Keratinocyte (primary cell): ENCODE data around the gene FBN1. TPM values are rescaled to one million over a fixed set of nuclear protein-coding genes. Genes with fewer than 3 reads are reported as not detected.

Experiments used
- DNase-seq: peaks from one replicate; pipeline ENCODE4 v3.0.0-alpha.2; 2011; ENCODE audit warnings: low read depth, missing footprints, low spot score
- FAIRE-seq: peaks from 2 replicates; lab custom pipeline; 2011; peaks lifted over from hg19 to GRCh38; lab: Jason Lieb, UNC
- H2AFZ ChIP-seq: 2 replicates; pipeline ENCODE4 v1.6.0; 2012; ENCODE audit warnings: low read length, control low read depth, inconsistent platforms; ENCODE audit not compliant: control insufficient read depth
- H3K27ac ChIP-seq: 2 replicates; pipeline ENCODE4 v1.5.1; 2011; ENCODE audit warnings: low read length; ENCODE audit not compliant: control insufficient read depth, insufficient read depth
- H3K27me3 ChIP-seq: 3 replicates; pipeline ENCODE4 v1.6.0; 2011; ENCODE audit warnings: low read length; ENCODE audit not compliant: control insufficient read depth, insufficient read depth; ENCODE audit errors: extremely low read depth
- H3K36me3 ChIP-seq, 2 experiments: 2 replicates in 1 of 2; 3 replicates in 1 of 2; pipeline ENCODE4 v1.5.1; 2011; ENCODE audit warnings: low read length in 2 of 2, mild to moderate bottlenecking in 1 of 2; ENCODE audit not compliant: control insufficient read depth in 2 of 2, insufficient read depth in 2 of 2; ENCODE audit errors: extremely low read depth in 1 of 2
- H3K4me1 ChIP-seq: 3 replicates; pipeline ENCODE4 v1.5.1; 2011; ENCODE audit warnings: low read length; ENCODE audit not compliant: control insufficient read depth, insufficient read depth; ENCODE audit errors: extremely low read depth
- H3K4me2 ChIP-seq: 3 replicates; pipeline ENCODE4 v1.6.0; 2011; ENCODE audit warnings: low read depth, low read length; ENCODE audit not compliant: control insufficient read depth, insufficient read depth; ENCODE audit errors: extremely low read depth
- H3K4me3 ChIP-seq, 3 experiments: fragments of 200-600 bp in 1 of 3; sonication (generic) in 1 of 3; 2 replicates in 2 of 3; 3 replicates in 1 of 3; pipeline ENCODE4 v1.5.1; 2011 to 2016; ENCODE audit warnings: low read length in 3 of 3, mild to moderate bottlenecking in 3 of 3, control low read depth in 2 of 3, inconsistent platforms in 1 of 3, low read depth in 1 of 3, mixed read lengths in 1 of 3, mixed run types in 1 of 3, moderate library complexity in 1 of 3; ENCODE audit not compliant: control insufficient read depth in 2 of 3, insufficient read depth in 2 of 3; ENCODE audit errors: extremely low read depth in 1 of 3
- H3K79me2 ChIP-seq: 2 replicates; pipeline ENCODE4 v1.6.0; 2012; ENCODE audit warnings: low read length; ENCODE audit not compliant: control insufficient read depth, insufficient read depth
- H3K9ac ChIP-seq: 3 replicates; pipeline ENCODE4 v1.6.0; 2011; ENCODE audit warnings: low read length; ENCODE audit not compliant: control insufficient read depth, insufficient read depth; ENCODE audit errors: extremely low read depth
- H3K9me1 ChIP-seq: 3 replicates; pipeline ENCODE4 v1.6.0; 2011; ENCODE audit warnings: low read length; ENCODE audit not compliant: control insufficient read depth, insufficient read depth; ENCODE audit errors: extremely low read depth
- H3K9me3 ChIP-seq: 2 replicates; pipeline ENCODE4 v1.5.1; 2012; ENCODE audit warnings: low read depth, low read length; ENCODE audit not compliant: control insufficient read depth
- H4K20me1 ChIP-seq: 3 replicates; pipeline ENCODE4 v1.6.0; 2011; ENCODE audit warnings: low read length; ENCODE audit not compliant: control insufficient read depth, insufficient read depth; ENCODE audit errors: extremely low read depth
- EZH2 ChIP-seq: IDR thresholded peaks from one replicate; pipeline ENCODE4 v1.6.1; 2012; ENCODE audit warnings: inconsistent platforms, mild to moderate bottlenecking, low read length, moderate library complexity
- dilution Hi-C: fragments of 300-500 bp; cut with MboI; formaldehyde crosslinking; loops from one replicate; pipeline ENCODE4 v1.7.0; 2020; ENCODE audit warnings: low sequenced_read_pairs; ENCODE audit not compliant: extremely low pct_ligation_motif_present
- polyA plus RNA-seq, 5 experiments: library from polyadenylated mRNA; depleted of rRNA in 3 of 5; stranded (reverse) in 3 of 5; stranded (forward) in 1 of 5; unstranded in 1 of 5; fragments of >200 nt; gene quantifications; 1 replicate in 1 of 5; 2 replicates in 3 of 5; 3 replicates in 1 of 5; pipeline versions ENCODE4 v1.2.1 to v1.2.3, GENCODE V29; 2011 to 2012; ENCODE audit warnings: missing spikeins in 2 of 5, low read depth in 1 of 5, low replicate concordance in 1 of 5
- TF ChIP-seq, protein P1 (sequence below), 3 experiments: IDR thresholded peaks in 1 of 3; conservative IDR thresholded peaks in 1 of 3; optimal IDR thresholded peaks in 1 of 3; 2 replicates in 2 of 3; 3 replicates in 1 of 3; pipeline versions ENCODE3 to v1.5.1; 2011; ENCODE audit warnings: low read length in 3 of 3, mild to moderate bottlenecking in 3 of 3, moderate library complexity in 2 of 3, control low read depth in 1 of 3, inconsistent platforms in 1 of 3; ENCODE audit not compliant: insufficient read depth in 2 of 3; ENCODE audit errors: extremely low read depth in 1 of 3

The FBN1 gene
- polyA plus RNA-seq, 1 donor (not counting 4 experiments of a cell fraction or from before 2014, with no cell fraction given): 3.5 TPM

DNA sequence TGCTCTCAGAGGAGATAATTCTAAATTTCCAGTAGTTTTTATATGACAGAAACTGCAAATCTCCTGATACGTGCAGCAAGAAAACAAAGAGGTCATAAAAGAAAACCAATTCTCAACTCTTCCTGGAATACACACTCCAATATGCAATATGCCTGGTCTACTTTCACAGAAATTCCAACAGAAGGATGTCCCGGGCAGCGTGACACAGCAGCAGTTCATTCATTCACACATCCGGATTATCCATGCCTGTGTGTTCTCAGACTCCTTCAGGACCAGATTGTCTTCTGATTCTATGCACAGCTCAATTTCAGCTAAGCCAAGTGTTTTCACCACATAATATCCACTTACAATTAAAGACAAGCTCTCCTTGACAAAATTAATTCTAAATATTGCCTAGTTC is 64.3 kb downstream of the FBN1 start:
- Histone ChIP-seq H3K4me1 (peaks cover 4% of the 10 kb centered on the region), H3K27me3 (no peaks in the 10 kb centered on the region), H3K4me3 (no peak overlapping the region), H3K9me3 (no peaks in the 10 kb centered on the region), H4K20me1 (no peaks in the 10 kb centered on the region), H3K4me2 (no peak overlapping the region), H3K9ac (no peak overlapping the region), H3K79me2 (no peaks in the 10 kb centered on the region), H2AFZ (no peak overlapping the region), H3K9me1 (no peaks in the 10 kb centered on the region), H3K36me3 (no peaks in the 10 kb centered on the region), H3K27ac (no peak overlapping the region)
- dilution Hi-C loops: no loop called here
- FAIRE-seq: no peak
- DNase-seq: no peak
- TF ChIP-seq EZH2: no peak
- TF ChIP-seq, protein P1, sequence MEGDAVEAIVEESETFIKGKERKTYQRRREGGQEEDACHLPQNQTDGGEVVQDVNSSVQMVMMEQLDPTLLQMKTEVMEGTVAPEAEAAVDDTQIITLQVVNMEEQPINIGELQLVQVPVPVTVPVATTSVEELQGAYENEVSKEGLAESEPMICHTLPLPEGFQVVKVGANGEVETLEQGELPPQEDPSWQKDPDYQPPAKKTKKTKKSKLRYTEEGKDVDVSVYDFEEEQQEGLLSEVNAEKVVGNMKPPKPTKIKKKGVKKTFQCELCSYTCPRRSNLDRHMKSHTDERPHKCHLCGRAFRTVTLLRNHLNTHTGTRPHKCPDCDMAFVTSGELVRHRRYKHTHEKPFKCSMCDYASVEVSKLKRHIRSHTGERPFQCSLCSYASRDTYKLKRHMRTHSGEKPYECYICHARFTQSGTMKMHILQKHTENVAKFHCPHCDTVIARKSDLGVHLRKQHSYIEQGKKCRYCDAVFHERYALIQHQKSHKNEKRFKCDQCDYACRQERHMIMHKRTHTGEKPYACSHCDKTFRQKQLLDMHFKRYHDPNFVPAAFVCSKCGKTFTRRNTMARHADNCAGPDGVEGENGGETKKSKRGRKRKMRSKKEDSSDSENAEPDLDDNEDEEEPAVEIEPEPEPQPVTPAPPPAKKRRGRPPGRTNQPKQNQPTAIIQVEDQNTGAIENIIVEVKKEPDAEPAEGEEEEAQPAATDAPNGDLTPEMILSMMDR (optimal IDR thresholded peaks at IDR 0.05 in 1 of 3, IDR thresholded peaks at IDR 0.05 in 1 of 3, conservative IDR thresholded peaks at IDR 0.05 in 1 of 3; ENCODE audit: extremely low read depth in 1 of 3, insufficient read depth in 2 of 3, low read length in 3 of 3): no peak

- no peak for FAIRE-seq
- no peaks in the 10 kb centered on the region for H3K36me3 ChIP-seq
- no peak overlapping the region for H3K4me2 ChIP-seq
- H3K27me3 ChIP-seq: no peaks in the 10 kb centered on the region
- no peaks in the 10 kb centered on the region for H3K79me2 ChIP-seq
- H3K4me3 ChIP-seq: no peak overlapping the region
- no peaks in the 10 kb centered on the region for H3K9me3 ChIP-seq
- no peaks in the 10 kb centered on the region for H4K20me1 ChIP-seq
- H3K27ac ChIP-seq: no peak overlapping the region
- DNase-seq: no peak
- dilution Hi-C loops: no loop called here
- H3K9me1 ChIP-seq: no peaks in the 10 kb centered on the region
- H2AFZ ChIP-seq: no peak overlapping the region
- peaks cover 4% of the 10 kb centered on the region for H3K4me1 ChIP-seq
- TF ChIP-seq, protein P1 (optimal IDR thresholded peaks at IDR 0.05 in 1 of 3, IDR thresholded peaks at IDR 0.05 in 1 of 3, conservative IDR thresholded peaks at IDR 0.05 in 1 of 3; ENCODE audit: extremely low read depth in 1 of 3, insufficient read depth in 2 of 3, low read length in 3 of 3): no peak
- H3K9ac ChIP-seq: no peak overlapping the region
Measured at GRCh38 chr15:48580736-48581135, 64.8 kb downstream of the FBN1 start.
